Neural crest cell (in vitro differentiated cells): ENCODE data around the gene WBP2. TPM values are rescaled to one million over a fixed set of nuclear protein-coding genes. Genes with fewer than 3 reads are reported as not detected.
A peak's percentile ranks its signal among the peaks of the same experiment; 100 is the strongest.

Experiments
- DNase-seq: peaks from one replicate; pipeline ENCODE4 v3.0.0; 2021; ENCODE audit warnings: low read depth, mixed read lengths, low spot score
- H3K27ac Mint-ChIP-seq: one replicate; pipeline ENCODE4 v1.8.0; 2021; ENCODE audit warnings: mild to moderate bottlenecking, mixed read lengths; ENCODE audit not compliant: unreplicated experiment
- H3K27me3 Mint-ChIP-seq: 2 replicates; pipeline ENCODE4 v1.8.0; 2021; ENCODE audit warnings: low read depth, mild to moderate bottlenecking, mixed read lengths
- H3K36me3 Mint-ChIP-seq: 2 replicates; pipeline ENCODE4 v1.8.0; 2021; ENCODE audit warnings: low read depth, mild to moderate bottlenecking, mixed read lengths
- H3K4me1 Mint-ChIP-seq: 2 replicates; pipeline ENCODE4 v1.8.0; 2021; ENCODE audit warnings: mixed read lengths
- H3K4me3 Mint-ChIP-seq: one replicate; pipeline ENCODE4 v1.8.0; 2021; ENCODE audit warnings: mild to moderate bottlenecking, mixed read lengths
- H3K9me3 Mint-ChIP-seq: 2 replicates; pipeline ENCODE4 v1.8.0; 2021; ENCODE audit warnings: mixed read lengths
- total RNA-seq: library from RNA; stranded (reverse); gene quantifications from 2 replicates; pipeline ENCODE4 v1.2.1, GENCODE V29; 2021
- TF ChIP-seq, protein P1 (sequence below): fragments of 200-600 bp; sonication (generic); conservative IDR thresholded peaks from 2 replicates; pipeline ENCODE4 v1.5.0; 2021; ENCODE audit warnings: antibody characterized with exemption, mild to moderate bottlenecking

The WBP2 gene
- total RNA-seq, 1 donor from 2014 or later = 49.3 TPM

DNA sequence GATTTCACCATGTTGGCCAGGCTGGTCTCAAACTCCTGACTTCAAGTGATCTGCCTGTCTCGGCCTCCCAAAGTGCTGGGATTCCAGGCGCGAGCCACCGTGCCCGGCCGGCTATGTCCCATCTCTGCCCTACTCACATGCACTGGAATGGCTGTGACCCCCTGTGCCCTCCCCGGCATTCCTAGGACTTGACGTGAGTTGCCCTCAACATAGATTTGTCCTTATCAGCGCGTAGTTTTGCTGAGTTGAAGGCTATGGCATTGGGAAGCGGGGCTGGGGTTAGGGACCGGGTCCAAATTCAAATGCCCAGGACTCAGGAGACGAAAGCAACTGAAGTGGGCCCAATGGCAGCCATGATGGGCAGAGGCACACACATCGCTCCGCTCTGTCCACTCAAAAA, 16.7 kb downstream of the WBP2 start:
- Mint-ChIP-seq H3K9me3 (no peaks in the 10 kb centered on the region), H3K27me3 (no peaks in the 10 kb centered on the region), H3K36me3 (no peaks in the 10 kb centered on the region)

DNA sequence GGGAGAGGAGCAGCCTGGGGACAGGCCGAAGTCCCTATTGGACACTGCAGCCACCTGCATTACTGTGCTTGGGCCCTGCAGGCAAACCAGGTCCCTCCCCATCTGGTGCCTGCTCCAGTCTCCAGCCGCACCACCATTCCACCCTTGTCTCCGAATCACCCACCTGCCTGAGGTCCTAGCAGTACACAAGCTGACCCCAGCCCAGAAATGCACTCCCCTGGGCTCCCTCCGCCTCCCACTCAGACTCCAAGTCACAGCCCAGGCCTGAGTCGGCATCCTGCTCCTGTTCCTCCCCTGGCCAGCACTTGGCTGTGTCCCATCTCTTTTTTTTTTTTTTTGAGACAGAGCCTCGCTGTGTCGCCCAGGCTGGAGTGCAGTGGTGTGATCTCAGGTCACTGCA, 17.2 kb downstream of the WBP2 start:
- Mint-ChIP-seq H3K4me3 (no peak overlapping the region), H3K36me3 (no peaks in the 10 kb centered on the region), H3K4me1 (peaks cover 6% of the 10 kb centered on the region), H3K9me3 (no peaks in the 10 kb centered on the region), H3K27ac (no peak overlapping the region), H3K27me3 (no peaks in the 10 kb centered on the region)
- no peak for DNase-seq
- TF ChIP-seq, protein P1, sequence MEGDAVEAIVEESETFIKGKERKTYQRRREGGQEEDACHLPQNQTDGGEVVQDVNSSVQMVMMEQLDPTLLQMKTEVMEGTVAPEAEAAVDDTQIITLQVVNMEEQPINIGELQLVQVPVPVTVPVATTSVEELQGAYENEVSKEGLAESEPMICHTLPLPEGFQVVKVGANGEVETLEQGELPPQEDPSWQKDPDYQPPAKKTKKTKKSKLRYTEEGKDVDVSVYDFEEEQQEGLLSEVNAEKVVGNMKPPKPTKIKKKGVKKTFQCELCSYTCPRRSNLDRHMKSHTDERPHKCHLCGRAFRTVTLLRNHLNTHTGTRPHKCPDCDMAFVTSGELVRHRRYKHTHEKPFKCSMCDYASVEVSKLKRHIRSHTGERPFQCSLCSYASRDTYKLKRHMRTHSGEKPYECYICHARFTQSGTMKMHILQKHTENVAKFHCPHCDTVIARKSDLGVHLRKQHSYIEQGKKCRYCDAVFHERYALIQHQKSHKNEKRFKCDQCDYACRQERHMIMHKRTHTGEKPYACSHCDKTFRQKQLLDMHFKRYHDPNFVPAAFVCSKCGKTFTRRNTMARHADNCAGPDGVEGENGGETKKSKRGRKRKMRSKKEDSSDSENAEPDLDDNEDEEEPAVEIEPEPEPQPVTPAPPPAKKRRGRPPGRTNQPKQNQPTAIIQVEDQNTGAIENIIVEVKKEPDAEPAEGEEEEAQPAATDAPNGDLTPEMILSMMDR = no peak

More for the DNA sequence above, 16.7 kb downstream of the WBP2 start:
- Mint-ChIP-seq H3K4me3 (no peak overlapping the region), H3K27ac (peak overlapping the region; percentile 27), H3K4me1 (peaks cover 1% of the 10 kb centered on the region)
- TF ChIP-seq, protein P1 = no peak
- DNase-seq = no peak

DNA sequence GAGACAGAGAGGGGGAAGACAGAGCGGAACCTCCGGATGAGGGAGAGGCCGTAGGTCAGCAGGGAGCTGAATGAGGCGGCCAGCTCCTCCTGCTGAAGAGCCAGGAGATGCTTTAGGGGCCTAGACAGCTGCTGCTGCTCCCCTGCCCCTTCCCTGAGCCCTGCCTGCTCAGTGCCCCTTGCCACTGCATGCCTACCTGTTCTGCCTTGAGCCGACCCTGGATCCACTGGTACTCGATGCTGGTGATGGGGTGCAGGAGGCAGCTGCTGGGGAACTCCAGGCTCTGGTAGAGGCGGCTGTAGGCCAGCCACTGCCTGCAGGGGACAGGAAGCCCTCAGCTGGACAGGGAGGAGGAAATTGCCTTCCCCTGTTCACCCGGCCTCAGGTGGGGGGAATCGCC, 18.5 kb downstream of the WBP2 start:
- Mint-ChIP-seq H3K4me1 (peaks cover 12% of the 10 kb centered on the region), H3K27ac (no peak overlapping the region), H3K27me3 (peaks cover 5% of the 10 kb centered on the region), H3K4me3 (no peak overlapping the region), H3K9me3 (no peaks in the 10 kb centered on the region), H3K36me3 (no peaks in the 10 kb centered on the region)
- TF ChIP-seq, protein P1 = no peak
- DNase-seq = no peak

DNA sequence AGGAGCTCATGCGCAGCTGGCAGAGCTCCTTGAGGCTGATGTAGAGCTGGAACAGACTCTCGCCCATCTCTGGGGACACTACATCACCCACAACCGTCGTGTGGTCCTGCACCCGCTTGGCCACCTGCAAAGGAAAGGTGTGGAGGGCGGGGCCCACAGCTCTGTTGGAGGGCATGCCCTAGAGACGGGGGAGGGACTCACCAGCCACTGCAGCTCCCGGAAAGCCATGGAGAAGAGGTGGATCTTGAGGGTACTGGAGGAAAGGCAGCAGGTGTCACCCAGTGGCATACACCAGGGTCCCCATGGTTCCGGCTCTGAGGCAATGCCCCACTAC, 19.5 kb downstream of the WBP2 start:
- no peak overlapping the region for H3K4me3 Mint-ChIP-seq
- no peaks in the 10 kb centered on the region for H3K36me3 Mint-ChIP-seq
- no peak for DNase-seq
- peaks cover 12% of the 10 kb centered on the region for H3K4me1 Mint-ChIP-seq
- H3K27ac Mint-ChIP-seq = no peak overlapping the region
- peaks cover 5% of the 10 kb centered on the region for H3K27me3 Mint-ChIP-seq
- TF ChIP-seq, protein P1 = no peak
- H3K9me3 Mint-ChIP-seq = no peaks in the 10 kb centered on the region

DNA sequence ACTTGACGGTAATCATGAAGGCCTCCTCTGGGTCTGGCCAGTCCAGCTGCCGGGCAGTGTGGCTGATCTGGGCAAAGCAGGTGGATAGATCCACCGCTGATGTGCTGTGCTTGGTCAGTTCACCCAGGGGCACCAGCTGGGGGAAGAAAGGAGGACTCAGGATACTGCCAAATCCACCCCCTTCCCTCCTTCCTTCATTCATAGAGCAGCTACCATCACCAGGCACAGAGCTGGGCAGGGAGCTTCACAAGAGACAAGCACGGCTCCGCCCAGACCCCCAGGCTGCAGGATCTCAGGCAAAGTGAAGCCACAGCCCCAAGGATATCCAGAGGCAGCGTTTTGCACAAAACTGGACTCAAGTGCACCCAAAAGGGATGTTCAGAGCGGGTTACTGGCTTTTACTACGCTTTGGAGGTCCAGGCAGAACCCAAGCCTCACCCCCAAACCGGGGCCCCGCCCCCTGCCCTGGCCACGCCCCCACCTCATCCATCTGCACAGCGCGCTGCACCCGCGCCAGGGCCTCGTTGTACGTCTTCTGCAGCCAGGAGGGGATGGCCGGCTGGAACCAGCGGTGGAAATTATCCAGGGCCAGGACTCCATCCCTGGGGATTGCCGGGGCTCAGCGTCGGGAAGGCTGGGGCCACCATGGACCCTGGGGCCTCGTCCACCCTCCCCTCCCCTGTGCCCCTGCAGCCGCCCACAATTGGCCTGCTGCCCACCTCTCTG, 20.0 kb downstream of the WBP2 start:
- no peaks in the 10 kb centered on the region for H3K36me3 Mint-ChIP-seq
- no peak overlapping the region for H3K4me3 Mint-ChIP-seq
- H3K4me1 Mint-ChIP-seq = peaks cover 12% of the 10 kb centered on the region
- H3K9me3 Mint-ChIP-seq = no peaks in the 10 kb centered on the region
- no peak overlapping the region for H3K27ac Mint-ChIP-seq
- TF ChIP-seq, protein P1 = no peak
- H3K27me3 Mint-ChIP-seq = peaks cover 5% of the 10 kb centered on the region
- no peak for DNase-seq
